CD14-positive monocyte (primary cell): ENCODE results near the gene OSBP2. TPM values are rescaled to one million over a fixed set of nuclear protein-coding genes. Genes with fewer than 3 reads are reported as not detected.

Experiments
- DNase-seq, 3 donors: peaks; one replicate each; pipeline ENCODE4 v3.0.0-alpha.2; 2011 to 2022
- H2AFZ ChIP-seq: 2 replicates; pipeline ENCODE4 v1.6.0; 2012; ENCODE audit warnings: mild to moderate bottlenecking, low read depth, low read length, inconsistent platforms; ENCODE audit not compliant: insufficient read depth, poor library complexity, severe bottlenecking
- H3K27ac ChIP-seq, 2 donors: 1 replicate in 1 of 2; 2 replicates in 1 of 2; pipeline ENCODE4 v1.5.1; 2012 to 2013; ENCODE audit warnings: low read length in 2 of 2, control low read depth in 1 of 2, inconsistent platforms in 1 of 2, low read depth in 1 of 2, mild to moderate bottlenecking in 1 of 2
- H3K27me3 ChIP-seq, 2 donors: one replicate each; pipeline versions ENCODE4 v1.6.0 to v1.6.1; 2011 to 2013; ENCODE audit warnings: low read length in 2 of 2; ENCODE audit not compliant: control insufficient read depth in 2 of 2, insufficient read depth in 2 of 2
- H3K36me3 ChIP-seq, 2 donors: replicated peaks in 1 of 2; 1 replicate in 1 of 2; 2 replicates in 1 of 2; pipeline versions ENCODE4 v1.5.1 to v1.6.1; 2012 to 2013; ENCODE audit warnings: low read length in 2 of 2, control low read depth in 1 of 2, inconsistent platforms in 1 of 2, mild to moderate bottlenecking in 1 of 2; ENCODE audit not compliant: insufficient read depth in 2 of 2, control insufficient read depth in 1 of 2
- H3K4me1 ChIP-seq, 2 donors: 1 replicate in 1 of 2; 2 replicates in 1 of 2; pipeline versions ENCODE4 v1.5.1 to v1.6.1; 2012 to 2013; ENCODE audit warnings: low read length in 2 of 2, control low read depth in 1 of 2, inconsistent platforms in 1 of 2, mild to moderate bottlenecking in 1 of 2, moderate library complexity in 1 of 2; ENCODE audit not compliant: insufficient read depth in 2 of 2, control insufficient read depth in 1 of 2
- H3K4me2 ChIP-seq: replicated peaks from 2 replicates; pipeline ENCODE3; 2012; ENCODE audit warnings: low read length, moderate library complexity, mild to moderate bottlenecking; ENCODE audit not compliant: poor library complexity, severe bottlenecking; ENCODE audit errors: extremely low read depth
- H3K4me3 ChIP-seq, 3 experiments: fragments of 200-600 bp in 1 of 3; sonication (generic) in 1 of 3; replicated peaks in 1 of 3; 1 replicate in 2 of 3; 2 replicates in 1 of 3; pipeline ENCODE4 v1.5.1; 2011 to 2013; ENCODE audit warnings: low read length in 3 of 3, mild to moderate bottlenecking in 3 of 3, control low read depth in 2 of 3, low read depth in 2 of 3, inconsistent platforms in 1 of 3, moderate library complexity in 1 of 3
- H3K79me2 ChIP-seq: 2 replicates; pipeline ENCODE4 v1.6.0; 2012; ENCODE audit warnings: mild to moderate bottlenecking, control low read depth, inconsistent platforms, low read length, moderate library complexity; ENCODE audit not compliant: insufficient read depth
- H3K9ac ChIP-seq: 2 replicates; pipeline ENCODE4 v1.6.0; 2017; ENCODE audit warnings: low read length, mild to moderate bottlenecking; ENCODE audit not compliant: insufficient read depth, poor library complexity, severe bottlenecking
- H3K9me3 ChIP-seq, 2 donors: replicated peaks in 1 of 2; 1 replicate in 1 of 2; 2 replicates in 1 of 2; pipeline versions ENCODE4 v1.5.1 to v1.6.1; 2012 to 2013; ENCODE audit warnings: low read length in 2 of 2, control low read depth in 1 of 2; ENCODE audit not compliant: control insufficient read depth in 1 of 2, insufficient read depth in 1 of 2
- H4K20me1 ChIP-seq: 2 replicates; pipeline ENCODE4 v1.6.0; 2012; ENCODE audit warnings: mild to moderate bottlenecking, low read length, control low read depth, moderate library complexity; ENCODE audit not compliant: insufficient read depth
- H3K27ac Mint-ChIP-seq, 7 donors: one replicate each; pipeline ENCODE4 v1.8.0; 2020; ENCODE audit warnings: mild to moderate bottlenecking in 7 of 7, mixed read lengths in 7 of 7, moderate library complexity in 6 of 7, inconsistent platforms in 2 of 7
- H3K27me3 Mint-ChIP-seq, 3 donors: one replicate each; pipeline ENCODE4 v1.8.0; 2021 to 2022; ENCODE audit warnings: low read depth in 3 of 3, mild to moderate bottlenecking in 3 of 3, mixed read lengths in 3 of 3, moderate library complexity in 3 of 3, inconsistent platforms in 1 of 3
- H3K36me3 Mint-ChIP-seq, 2 donors: one replicate each; pipeline ENCODE4 v1.8.0; 2020; ENCODE audit warnings: mixed read lengths in 2 of 2, inconsistent platforms in 1 of 2, mild to moderate bottlenecking in 1 of 2
- H3K4me1 Mint-ChIP-seq: one replicate; pipeline ENCODE4 v1.8.0; 2020; ENCODE audit warnings: mild to moderate bottlenecking, mixed read lengths
- H3K4me3 Mint-ChIP-seq, 2 donors: one replicate each; pipeline ENCODE4 v1.8.0; 2020; ENCODE audit warnings: mild to moderate bottlenecking in 2 of 2, mixed read lengths in 2 of 2, moderate library complexity in 1 of 2
- H3K9me3 Mint-ChIP-seq, 7 donors: one replicate each; pipeline ENCODE4 v1.8.0; 2020 to 2022; ENCODE audit warnings: mixed read lengths in 7 of 7, mild to moderate bottlenecking in 6 of 7, moderate library complexity in 6 of 7, inconsistent platforms in 2 of 7
- WGBS: methylation state at CpG from one replicate; pipeline ENCODE4 v1.1.5; 2013; ENCODE audit warnings: missing lambda C conversion rate; ENCODE audit not compliant: insufficient coverage; 5-methylcytosine and 5-hydroxymethylcytosine counted together
- intact Hi-C, 2 donors: fragments of 100-400 bp; cut with micrococcal nuclease; formaldehyde crosslinking; loops; one replicate each; pipeline versions ENCODE4 v1.15.0 to v1.15.1; 2023
- polyA plus RNA-seq, 3 donors: library from polyadenylated mRNA; depleted of rRNA in 1 of 3; unstranded in 2 of 3; stranded (reverse) in 1 of 3; fragments of 300-500 nt in 2 of 3; fragments of >200 nt in 1 of 3; fragmentation: Illumina TruSeq in 2 of 3; gene quantifications; 1 replicate in 2 of 3; 2 replicates in 1 of 3; pipeline ENCODE4 v1.2.3, GENCODE V29; 2012 to 2021
- TF ChIP-seq, protein P1 (sequence below): fragments of 200-600 bp; IDR thresholded peaks from one replicate; pipeline ENCODE4 v1.8.0; 2022; ENCODE audit warnings: antibody characterized with exemption, mild to moderate bottlenecking

The OSBP2 gene
- polyA plus RNA-seq, 3 donors: 0.21 to 0.54 TPM; not detected in 1

DNA sequence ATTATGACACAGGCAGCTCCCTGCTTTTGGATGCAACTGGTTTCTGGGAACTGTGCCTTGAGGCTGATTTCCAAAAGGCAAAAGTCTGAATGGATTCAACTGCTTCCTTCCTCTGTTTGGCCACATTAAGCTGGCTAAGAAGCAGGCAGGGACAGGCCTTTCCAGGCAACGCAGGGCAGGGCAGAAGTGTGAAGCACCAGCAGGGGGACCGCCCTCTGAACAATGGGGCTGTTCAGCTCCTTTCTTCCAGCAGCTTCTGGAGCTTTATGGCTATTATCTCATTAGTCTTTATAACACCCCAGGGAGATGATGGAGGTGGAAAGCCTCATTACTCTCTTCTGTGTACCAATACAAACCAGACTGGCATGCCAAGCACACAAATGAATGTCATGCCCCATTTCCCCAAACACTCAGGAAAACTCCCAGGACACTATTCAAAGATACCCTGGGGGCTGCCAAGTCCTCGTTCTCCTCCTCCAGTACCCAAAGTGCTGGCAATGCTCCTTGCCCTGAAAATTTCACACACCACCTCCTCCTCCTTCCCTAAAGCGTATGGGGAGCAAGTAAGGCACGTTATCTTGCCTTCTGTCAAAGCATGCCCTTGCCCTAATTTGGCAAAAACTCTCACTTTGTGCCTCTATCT, 252.6 kb downstream of the OSBP2 start:
- no peaks in the 10 kb centered on the region for H3K4me1 ChIP-seq
- WGBS: 97% methylated on average over 4 of the region's 5 CpGs
- H3K79me2 ChIP-seq: no peaks in the 10 kb centered on the region
- no peak overlapping the region for H3K4me3 Mint-ChIP-seq
- no peaks in the 10 kb centered on the region for H3K27me3 ChIP-seq
- H3K27me3 Mint-ChIP-seq: peaks cover 0 to 2% (median 0%) of the 10 kb centered on the region in 3 donors
- no peak overlapping the region for H3K27ac ChIP-seq
- peaks cover 32 to 60% of the 10 kb centered on the region in 2 donors for H3K36me3 Mint-ChIP-seq
- TF ChIP-seq, protein P1, sequence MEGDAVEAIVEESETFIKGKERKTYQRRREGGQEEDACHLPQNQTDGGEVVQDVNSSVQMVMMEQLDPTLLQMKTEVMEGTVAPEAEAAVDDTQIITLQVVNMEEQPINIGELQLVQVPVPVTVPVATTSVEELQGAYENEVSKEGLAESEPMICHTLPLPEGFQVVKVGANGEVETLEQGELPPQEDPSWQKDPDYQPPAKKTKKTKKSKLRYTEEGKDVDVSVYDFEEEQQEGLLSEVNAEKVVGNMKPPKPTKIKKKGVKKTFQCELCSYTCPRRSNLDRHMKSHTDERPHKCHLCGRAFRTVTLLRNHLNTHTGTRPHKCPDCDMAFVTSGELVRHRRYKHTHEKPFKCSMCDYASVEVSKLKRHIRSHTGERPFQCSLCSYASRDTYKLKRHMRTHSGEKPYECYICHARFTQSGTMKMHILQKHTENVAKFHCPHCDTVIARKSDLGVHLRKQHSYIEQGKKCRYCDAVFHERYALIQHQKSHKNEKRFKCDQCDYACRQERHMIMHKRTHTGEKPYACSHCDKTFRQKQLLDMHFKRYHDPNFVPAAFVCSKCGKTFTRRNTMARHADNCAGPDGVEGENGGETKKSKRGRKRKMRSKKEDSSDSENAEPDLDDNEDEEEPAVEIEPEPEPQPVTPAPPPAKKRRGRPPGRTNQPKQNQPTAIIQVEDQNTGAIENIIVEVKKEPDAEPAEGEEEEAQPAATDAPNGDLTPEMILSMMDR: no peak
- no peak overlapping the region for H3K9ac ChIP-seq
- no peaks in the 10 kb centered on the region for H3K9me3 ChIP-seq
- H4K20me1 ChIP-seq: no peaks in the 10 kb centered on the region
- no peak overlapping the region for H3K4me2 ChIP-seq
- H3K4me3 ChIP-seq: no peak overlapping the region
- no peak overlapping the region for H2AFZ ChIP-seq
- intact Hi-C loops: loop anchor here (5.0 kb wide), 2 partner anchors 135 to 140 kb away; partner anchors contain the start of gene SMTN (in 1 of the 2)
- H3K36me3 ChIP-seq: peaks cover 59 to 90% of the 10 kb centered on the region in 2 donors
- H3K4me1 Mint-ChIP-seq: peaks cover 2% of the 10 kb centered on the region
- H3K9me3 Mint-ChIP-seq: no peaks in the 10 kb centered on the region
- no peak overlapping the region for H3K27ac Mint-ChIP-seq
- no peak for DNase-seq

DNA sequence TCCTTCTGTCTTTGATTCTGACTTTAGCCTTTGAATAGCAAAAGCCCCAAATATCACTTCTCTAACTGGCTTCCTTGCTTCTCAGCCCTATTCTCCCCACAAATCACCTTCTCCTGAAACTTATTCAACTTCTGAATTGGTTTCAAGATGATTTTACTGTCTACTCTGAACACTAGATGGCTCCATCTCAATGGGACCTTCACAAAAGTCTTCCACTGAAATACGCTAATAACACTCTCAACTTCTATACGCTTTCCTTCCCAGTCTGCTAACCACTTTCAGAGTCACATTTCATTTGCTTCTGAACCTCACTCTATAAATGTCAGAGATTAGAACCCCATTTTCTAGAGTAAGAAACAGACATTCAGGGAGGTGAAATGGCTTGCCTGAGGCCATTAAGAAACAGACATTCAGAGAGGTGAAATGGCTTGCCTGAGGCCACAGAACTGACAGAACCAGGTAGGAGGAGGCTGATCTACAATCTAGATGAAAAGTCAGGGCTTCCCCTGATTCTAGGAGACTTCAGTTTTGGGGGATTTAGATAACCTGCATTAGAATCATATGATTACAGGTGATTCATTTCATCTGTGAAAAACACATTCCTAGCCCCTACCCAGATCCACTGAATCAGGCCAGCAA, 253.3 kb downstream of the OSBP2 start:
- H3K36me3 Mint-ChIP-seq: peaks cover 34 to 59% of the 10 kb centered on the region in 2 donors
- peak overlapping the region in 1 of 2 donors; percentile 17 for H3K27ac ChIP-seq
- H4K20me1 ChIP-seq: no peaks in the 10 kb centered on the region
- H3K9ac ChIP-seq: no peak overlapping the region
- H3K4me3 ChIP-seq: no peak overlapping the region
- TF ChIP-seq, protein P1: peak; percentile 52
- H3K9me3 ChIP-seq: no peaks in the 10 kb centered on the region
- H3K4me1 Mint-ChIP-seq: peaks cover 2% of the 10 kb centered on the region
- peak; percentile 15 to 36 (median 21) for DNase-seq
- intact Hi-C loops: loop anchor here (5.0 kb wide), 2 partner anchors 134 to 139 kb away; partner anchors contain the start of gene SMTN (in 1 of the 2)
- peaks cover 0 to 2% (median 0%) of the 10 kb centered on the region in 3 donors for H3K27me3 Mint-ChIP-seq
- H3K4me1 ChIP-seq: no peaks in the 10 kb centered on the region
- no peak overlapping the region for H3K4me3 Mint-ChIP-seq
- H3K9me3 Mint-ChIP-seq: no peaks in the 10 kb centered on the region
- H3K27ac Mint-ChIP-seq: no peak overlapping the region
- 63% methylated on average over 1 of the region's 2 CpGs for WGBS
- H3K36me3 ChIP-seq: peaks cover 55 to 90% of the 10 kb centered on the region in 2 donors
- H3K79me2 ChIP-seq: no peaks in the 10 kb centered on the region
- H3K27me3 ChIP-seq: no peaks in the 10 kb centered on the region
- H2AFZ ChIP-seq: no peak overlapping the region
- H3K4me2 ChIP-seq: no peak overlapping the region
